ENCODE results near the gene RPE65.

The RPE65 gene

DNA sequence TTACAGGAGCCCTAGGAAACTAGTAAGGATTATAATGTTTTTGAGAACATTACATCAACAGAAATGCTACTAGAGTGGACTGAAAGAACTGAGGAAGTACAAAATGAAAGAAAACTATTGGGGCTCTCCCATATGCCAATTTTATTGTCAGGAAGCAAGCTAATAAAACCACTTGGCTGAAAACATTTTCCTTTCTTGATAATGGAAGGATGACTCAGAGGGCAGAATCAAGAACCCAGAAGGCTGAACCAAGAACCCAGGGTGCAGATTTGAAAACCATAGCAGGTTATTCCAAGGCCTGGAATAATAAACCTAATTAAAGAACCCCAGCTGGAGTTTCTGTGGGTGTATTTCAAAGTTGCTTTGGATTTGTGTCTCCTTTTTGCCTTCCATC is 70.7 kb downstream of the RPE65 start:
- TF ChIP-seq, protein P1, sequence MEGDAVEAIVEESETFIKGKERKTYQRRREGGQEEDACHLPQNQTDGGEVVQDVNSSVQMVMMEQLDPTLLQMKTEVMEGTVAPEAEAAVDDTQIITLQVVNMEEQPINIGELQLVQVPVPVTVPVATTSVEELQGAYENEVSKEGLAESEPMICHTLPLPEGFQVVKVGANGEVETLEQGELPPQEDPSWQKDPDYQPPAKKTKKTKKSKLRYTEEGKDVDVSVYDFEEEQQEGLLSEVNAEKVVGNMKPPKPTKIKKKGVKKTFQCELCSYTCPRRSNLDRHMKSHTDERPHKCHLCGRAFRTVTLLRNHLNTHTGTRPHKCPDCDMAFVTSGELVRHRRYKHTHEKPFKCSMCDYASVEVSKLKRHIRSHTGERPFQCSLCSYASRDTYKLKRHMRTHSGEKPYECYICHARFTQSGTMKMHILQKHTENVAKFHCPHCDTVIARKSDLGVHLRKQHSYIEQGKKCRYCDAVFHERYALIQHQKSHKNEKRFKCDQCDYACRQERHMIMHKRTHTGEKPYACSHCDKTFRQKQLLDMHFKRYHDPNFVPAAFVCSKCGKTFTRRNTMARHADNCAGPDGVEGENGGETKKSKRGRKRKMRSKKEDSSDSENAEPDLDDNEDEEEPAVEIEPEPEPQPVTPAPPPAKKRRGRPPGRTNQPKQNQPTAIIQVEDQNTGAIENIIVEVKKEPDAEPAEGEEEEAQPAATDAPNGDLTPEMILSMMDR (IDR thresholded peaks at IDR 0.05; ENCODE audit: control insufficient read depth, insufficient read depth, low read depth, low read length, missing control alignments) = no peak
- H3K4me3 ChIP-seq (ENCODE audit: control insufficient read depth, low read depth, low read length) = no peak overlapping the region
- no peak for DNase-seq (ENCODE audit: low read depth)

All from AG09309 (cell line).